Loucy (cell line): ENCODE data around the gene CYTH4.

Experiments used
- H2AFZ ChIP-seq: fragments of 200-600 bp; sonication (generic); 2 replicates; pipeline ENCODE4 v1.6.0; 2016; ENCODE audit warnings: antibody characterized with exemption, mild to moderate bottlenecking, low read length, moderate library complexity
- H3F3A ChIP-seq: fragments of 200-600 bp; 2 replicates; pipeline ENCODE4 v1.6.0; 2016; ENCODE audit warnings: antibody characterized with exemption, low read depth, mild to moderate bottlenecking
- H3K27me3 ChIP-seq: fragments of 200-600 bp; sonication (generic); 2 replicates; pipeline ENCODE4 v1.6.1; 2014; ENCODE audit warnings: low read length, mild to moderate bottlenecking; ENCODE audit not compliant: insufficient read depth, poor library complexity, severe bottlenecking
- H3K36me3 ChIP-seq: fragments of 200-600 bp; sonication (generic); 2 replicates; pipeline ENCODE4 v1.6.1; 2016; ENCODE audit warnings: low read length; ENCODE audit not compliant: insufficient read depth
- H3K4me1 ChIP-seq: fragments of 200-600 bp; sonication (generic); 2 replicates; pipeline ENCODE4 v1.5.1; 2014; ENCODE audit warnings: low read length, mild to moderate bottlenecking; ENCODE audit not compliant: insufficient read depth, poor library complexity, severe bottlenecking
- H3K4me2 ChIP-seq: fragments of 200-600 bp; sonication (generic); 2 replicates; pipeline ENCODE4 v1.6.0; 2014; ENCODE audit warnings: antibody characterized with exemption, low read length, low read depth, mild to moderate bottlenecking; ENCODE audit not compliant: poor library complexity, severe bottlenecking
- H3K4me3 ChIP-seq: fragments of 200-600 bp; sonication (generic); 2 replicates; pipeline ENCODE4 v1.5.1; 2014; ENCODE audit warnings: low read length, mild to moderate bottlenecking, mixed read lengths; ENCODE audit not compliant: poor library complexity, severe bottlenecking
- H3K79me2 ChIP-seq: fragments of 200-600 bp; sonication (generic); 2 replicates; pipeline ENCODE4 v1.6.1; 2014; ENCODE audit warnings: low read length; ENCODE audit not compliant: insufficient read depth
- H3K9ac ChIP-seq: fragments of 200-600 bp; sonication (generic); 2 replicates; pipeline ENCODE4 v1.6.0; 2014; ENCODE audit warnings: mild to moderate bottlenecking, low read depth, low read length, moderate library complexity; ENCODE audit not compliant: poor library complexity, severe bottlenecking
- H3K9me2 ChIP-seq: fragments of 200-600 bp; sonication (generic); replicated peaks from 2 replicates; pipeline ENCODE4 v1.6.1; 2016; ENCODE audit warnings: low read depth, low read length, mixed read lengths
- H3K9me3 ChIP-seq: fragments of 200-600 bp; sonication (generic); 2 replicates; pipeline ENCODE4 v1.6.1; 2014; ENCODE audit warnings: mild to moderate bottlenecking, antibody characterized with exemption, low read length, low read depth; ENCODE audit not compliant: insufficient read depth
- H4K20me1 ChIP-seq: fragments of 200-600 bp; sonication (generic); 2 replicates; pipeline ENCODE4 v1.6.0; 2014; ENCODE audit warnings: antibody characterized with exemption, low read length, mild to moderate bottlenecking; ENCODE audit not compliant: insufficient read depth, poor library complexity, severe bottlenecking
- EZH2phosphoT487 ChIP-seq: fragments of 200-600 bp; IDR thresholded peaks from 2 replicates; pipeline ENCODE4 v1.6.1; 2018; ENCODE audit warnings: antibody characterized with exemption, mild to moderate bottlenecking, moderate library complexity, borderline replicate concordance
- TF ChIP-seq, protein P1 (sequence below): fragments of 200-600 bp; sonication (generic); conservative IDR thresholded peaks from 2 replicates; pipeline ENCODE4 v1.5.1; 2014; ENCODE audit warnings: mild to moderate bottlenecking, antibody characterized with exemption, low read length

CYTH4 gene

DNA sequence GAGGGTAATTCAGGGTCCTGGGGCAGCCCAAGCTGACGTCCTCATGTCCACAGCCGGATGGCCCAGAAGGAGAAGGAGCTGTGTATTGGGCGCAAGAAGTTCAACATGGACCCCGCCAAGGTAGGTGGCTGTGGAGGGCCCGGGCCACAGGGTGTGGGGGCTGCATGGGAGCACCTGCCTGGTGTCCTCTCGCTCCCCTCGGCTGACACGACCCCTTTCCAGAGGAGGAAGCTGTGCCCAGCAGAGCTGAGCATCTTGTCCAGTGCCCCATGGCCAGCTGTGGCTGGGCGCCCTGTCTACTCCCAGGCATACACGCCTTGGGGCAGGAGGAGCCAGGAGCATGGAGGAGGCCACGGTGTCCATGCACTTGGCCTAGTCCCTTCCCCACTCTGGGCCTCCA lies 13.6 kb downstream of the CYTH4 start:
- H3F3A ChIP-seq: no peaks in the 10 kb centered on the region
- H3K27me3 ChIP-seq: no peaks in the 10 kb centered on the region
- peaks cover 16% of the 10 kb centered on the region for H3K79me2 ChIP-seq
- no peak overlapping the region for H2AFZ ChIP-seq
- H3K9ac ChIP-seq: no peak overlapping the region
- no peaks in the 10 kb centered on the region for H4K20me1 ChIP-seq
- no peaks in the 10 kb centered on the region for H3K9me3 ChIP-seq
- H3K4me2 ChIP-seq: no peak overlapping the region
- TF ChIP-seq EZH2phosphoT487: no peak
- TF ChIP-seq, protein P1, sequence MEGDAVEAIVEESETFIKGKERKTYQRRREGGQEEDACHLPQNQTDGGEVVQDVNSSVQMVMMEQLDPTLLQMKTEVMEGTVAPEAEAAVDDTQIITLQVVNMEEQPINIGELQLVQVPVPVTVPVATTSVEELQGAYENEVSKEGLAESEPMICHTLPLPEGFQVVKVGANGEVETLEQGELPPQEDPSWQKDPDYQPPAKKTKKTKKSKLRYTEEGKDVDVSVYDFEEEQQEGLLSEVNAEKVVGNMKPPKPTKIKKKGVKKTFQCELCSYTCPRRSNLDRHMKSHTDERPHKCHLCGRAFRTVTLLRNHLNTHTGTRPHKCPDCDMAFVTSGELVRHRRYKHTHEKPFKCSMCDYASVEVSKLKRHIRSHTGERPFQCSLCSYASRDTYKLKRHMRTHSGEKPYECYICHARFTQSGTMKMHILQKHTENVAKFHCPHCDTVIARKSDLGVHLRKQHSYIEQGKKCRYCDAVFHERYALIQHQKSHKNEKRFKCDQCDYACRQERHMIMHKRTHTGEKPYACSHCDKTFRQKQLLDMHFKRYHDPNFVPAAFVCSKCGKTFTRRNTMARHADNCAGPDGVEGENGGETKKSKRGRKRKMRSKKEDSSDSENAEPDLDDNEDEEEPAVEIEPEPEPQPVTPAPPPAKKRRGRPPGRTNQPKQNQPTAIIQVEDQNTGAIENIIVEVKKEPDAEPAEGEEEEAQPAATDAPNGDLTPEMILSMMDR: no peak
- no peaks in the 10 kb centered on the region for H3K9me2 ChIP-seq
- no peak overlapping the region for H3K4me3 ChIP-seq
- peaks cover 23% of the 10 kb centered on the region for H3K4me1 ChIP-seq
- peaks cover 44% of the 10 kb centered on the region; the same call in 1 of the 2 replicates for H3K36me3 ChIP-seq

DNA sequence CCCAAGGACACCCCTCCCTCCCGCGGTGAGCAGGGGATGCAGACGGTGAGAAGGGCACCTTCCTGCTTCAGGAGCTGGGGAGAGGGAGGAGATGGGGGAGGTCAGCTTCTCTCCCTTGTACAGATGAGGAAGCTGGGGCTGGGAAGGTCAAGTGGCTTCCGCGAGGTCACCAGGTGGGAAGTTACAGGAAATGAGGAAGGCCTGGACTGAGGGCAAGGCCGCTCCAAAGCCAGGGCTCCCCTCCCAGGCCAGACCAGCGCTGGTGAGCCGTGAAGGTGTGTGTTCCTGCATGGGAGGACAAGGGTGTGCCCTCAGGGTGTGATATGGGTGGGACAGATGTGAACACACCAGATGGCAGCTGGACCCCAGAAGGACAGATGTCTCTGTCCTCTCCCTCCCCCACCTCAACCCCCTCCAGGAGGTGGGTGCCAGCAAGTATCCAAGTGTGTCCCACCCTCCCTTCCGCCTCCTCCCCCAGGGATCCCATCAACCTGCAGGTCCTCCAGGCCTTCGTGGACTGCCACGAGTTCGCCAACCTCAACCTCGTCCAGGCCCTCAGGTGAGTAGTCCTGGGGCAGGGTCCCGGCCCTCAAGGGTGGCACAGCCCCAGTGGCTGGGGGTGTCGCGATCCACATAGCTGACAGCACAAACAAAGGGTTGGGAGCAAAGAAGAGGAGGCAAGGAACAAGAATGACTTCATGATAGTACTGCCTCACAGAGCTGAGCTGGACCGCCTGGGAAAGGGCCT lies 16.6 kb downstream of the CYTH4 start:
- Histone ChIP-seq H3K4me2 (no peak overlapping the region), H3F3A (no peaks in the 10 kb centered on the region), H3K9me2 (no peaks in the 10 kb centered on the region), H3K27me3 (no peaks in the 10 kb centered on the region), H3K36me3 (peaks cover 26% of the 10 kb centered on the region; the same call in 1 of the 2 replicates), H3K9me3 (no peaks in the 10 kb centered on the region), H3K9ac (peak overlapping the region; percentile 80), H3K4me3 (no peak overlapping the region), H3K79me2 (peaks cover 15% of the 10 kb centered on the region), H4K20me1 (no peaks in the 10 kb centered on the region), H3K4me1 (peaks cover 46% of the 10 kb centered on the region), H2AFZ (no peak overlapping the region)
- TF ChIP-seq, protein P1: no peak
- TF ChIP-seq EZH2phosphoT487: no peak

DNA sequence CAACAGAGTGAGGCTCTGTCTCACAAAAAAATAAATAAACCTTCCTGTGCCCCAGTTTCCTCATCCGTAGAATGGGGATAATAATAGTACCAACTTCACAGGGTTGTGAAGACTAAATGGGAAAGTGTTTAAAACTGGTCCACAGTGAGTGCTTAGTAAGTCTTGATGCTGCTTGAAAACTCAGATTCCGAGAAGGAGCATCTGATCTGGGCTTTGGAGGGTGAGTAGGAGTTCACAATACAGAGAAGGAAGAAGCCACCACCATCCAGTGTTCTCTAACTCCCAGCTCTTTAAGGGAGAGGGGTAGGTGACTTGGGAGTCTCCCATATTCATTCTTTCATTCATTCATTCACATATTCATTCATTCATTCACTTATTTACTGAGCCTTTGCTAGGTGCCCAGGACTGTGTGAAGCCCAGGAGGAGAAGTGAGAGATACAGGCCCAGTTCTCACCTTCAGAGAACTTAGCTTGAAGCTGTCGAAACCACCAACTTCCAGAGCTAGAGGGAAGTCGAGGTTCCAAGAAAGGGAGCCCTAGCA lies 17.7 kb downstream of the CYTH4 start:
- Histone ChIP-seq H3F3A (no peaks in the 10 kb centered on the region), H4K20me1 (no peaks in the 10 kb centered on the region), H3K27me3 (no peaks in the 10 kb centered on the region), H3K4me2 (peak overlapping the region; percentile 75), H3K4me1 (peaks cover 57% of the 10 kb centered on the region), H3K9me2 (no peaks in the 10 kb centered on the region), H3K79me2 (peaks cover 18% of the 10 kb centered on the region), H3K4me3 (peak overlapping the region; percentile 73), H3K9me3 (no peaks in the 10 kb centered on the region), H3K36me3 (peaks cover 26% of the 10 kb centered on the region; the same call in 1 of the 2 replicates), H3K9ac (peak overlapping the region; percentile 80), H2AFZ (no peak overlapping the region)
- TF ChIP-seq EZH2phosphoT487: no peak
- TF ChIP-seq, protein P1: no peak
